ENCODE measurements around the gene TRPT1. TPM values are rescaled to one million over a fixed set of nuclear protein-coding genes. Genes with fewer than 3 reads are reported as not detected.
A peak's percentile ranks its signal among the peaks of the same experiment; 100 is the strongest.

Gene TRPT1
- total RNA-seq, 4 donors from 2014 or later: 41.4 to 59.9 (median 50.3) TPM

DNA sequence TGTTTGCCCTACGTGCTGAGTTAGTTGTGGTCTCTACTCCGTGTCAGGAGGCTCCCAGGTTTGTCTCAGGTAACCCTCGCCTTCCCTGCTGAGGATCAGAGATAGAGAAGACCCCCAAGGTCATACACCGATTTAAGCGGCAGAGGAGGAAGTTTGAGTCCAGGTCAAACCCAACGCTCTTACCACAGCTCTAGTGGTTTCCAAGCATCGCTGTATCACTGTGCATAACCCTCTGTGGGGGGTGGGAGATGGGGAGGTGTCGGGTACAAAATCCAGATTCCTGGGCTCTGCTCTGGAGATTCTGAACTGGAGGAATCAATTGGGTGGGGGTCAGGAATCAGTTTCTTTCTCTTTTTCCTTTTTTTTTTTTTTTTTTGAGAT is 5.0 kb upstream of the TRPT1 start:
- Histone ChIP-seq H3K9me3 (no peaks in the 10 kb centered on the region), H3K27me3 (no peaks in the 10 kb centered on the region), H3K4me3 (peak overlapping the region; percentile 39 to 83), H3K36me3 (peaks cover 0 to 3% of the 10 kb centered on the region in 2 donors), H3K27ac (peak overlapping the region; percentile 67 to 97 (median 96)), H3K4me1 (peaks cover 3 to 87% (median 40%) of the 10 kb centered on the region in 3 donors)
- TF ChIP-seq EP300 (IDR thresholded peaks at IDR 0.05) (no peak), POLR2A (IDR thresholded peaks at IDR 0.05) (no peak), POLR2AphosphoS5 (IDR thresholded peaks at IDR 0.05) (no peak)
- TF ChIP-seq, protein P1, sequence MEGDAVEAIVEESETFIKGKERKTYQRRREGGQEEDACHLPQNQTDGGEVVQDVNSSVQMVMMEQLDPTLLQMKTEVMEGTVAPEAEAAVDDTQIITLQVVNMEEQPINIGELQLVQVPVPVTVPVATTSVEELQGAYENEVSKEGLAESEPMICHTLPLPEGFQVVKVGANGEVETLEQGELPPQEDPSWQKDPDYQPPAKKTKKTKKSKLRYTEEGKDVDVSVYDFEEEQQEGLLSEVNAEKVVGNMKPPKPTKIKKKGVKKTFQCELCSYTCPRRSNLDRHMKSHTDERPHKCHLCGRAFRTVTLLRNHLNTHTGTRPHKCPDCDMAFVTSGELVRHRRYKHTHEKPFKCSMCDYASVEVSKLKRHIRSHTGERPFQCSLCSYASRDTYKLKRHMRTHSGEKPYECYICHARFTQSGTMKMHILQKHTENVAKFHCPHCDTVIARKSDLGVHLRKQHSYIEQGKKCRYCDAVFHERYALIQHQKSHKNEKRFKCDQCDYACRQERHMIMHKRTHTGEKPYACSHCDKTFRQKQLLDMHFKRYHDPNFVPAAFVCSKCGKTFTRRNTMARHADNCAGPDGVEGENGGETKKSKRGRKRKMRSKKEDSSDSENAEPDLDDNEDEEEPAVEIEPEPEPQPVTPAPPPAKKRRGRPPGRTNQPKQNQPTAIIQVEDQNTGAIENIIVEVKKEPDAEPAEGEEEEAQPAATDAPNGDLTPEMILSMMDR (IDR thresholded peaks at IDR 0.05): no peak
- WGBS, 2 donors (ENCODE audit: low coverage in 1 of 2): 6 to 14% methylated on average over 2 to 5 of the region's 8 CpGs
- ATAC-seq: no peak

DNA sequence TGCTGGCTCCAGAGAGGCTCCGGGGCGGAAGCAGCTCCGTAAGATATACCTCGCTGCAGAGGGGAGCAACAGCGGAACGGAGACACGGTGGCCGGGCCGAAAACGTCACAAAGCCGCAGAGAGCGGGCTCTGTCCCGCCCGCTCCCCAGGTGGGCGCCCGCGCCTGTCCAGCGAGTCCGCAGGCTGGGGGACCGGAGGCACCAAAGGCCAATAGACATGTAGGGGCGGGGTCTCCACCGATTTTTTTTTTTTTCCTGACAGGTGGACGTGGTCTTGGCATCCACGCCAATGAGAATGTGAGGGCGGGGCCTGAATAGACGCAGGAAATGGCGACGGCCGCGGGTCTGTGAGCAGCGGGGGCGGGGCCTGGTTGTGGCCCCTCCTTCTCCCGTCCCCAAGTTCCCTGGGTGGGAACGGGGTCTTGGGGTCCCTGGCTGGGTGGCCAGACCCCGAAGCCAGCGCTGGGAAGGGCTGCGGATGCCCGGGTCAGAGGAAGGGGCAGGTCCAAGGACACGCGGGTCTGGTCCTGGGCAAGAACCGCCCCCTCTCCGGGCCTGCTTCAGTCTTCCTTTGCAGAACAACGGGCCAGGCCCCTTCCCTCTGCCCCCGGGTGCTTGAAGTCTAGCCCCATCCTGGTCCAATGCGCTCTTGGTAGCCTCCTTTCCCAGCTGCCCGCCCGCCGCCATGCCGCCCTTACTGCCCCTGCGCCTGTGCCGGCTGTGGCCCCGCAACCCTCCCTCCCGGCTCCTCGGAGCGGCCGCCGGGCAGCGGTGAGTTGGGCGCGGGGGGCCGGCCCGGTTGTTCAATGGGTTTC is 4.4 kb upstream of the TRPT1 start, which contains the start of gene DNAJC4:
Gene DNAJC4, plus strand, starts transcription at position 378 of the 814 bp plus-strand sequence. Its CDS starts 307 bp downstream, at position 685.
- peak; percentile 63 for ATAC-seq
- H3K27me3 ChIP-seq: no peaks in the 10 kb centered on the region
- peak within 1 kb of the TSS; percentile 67 to 97 (median 96) for H3K27ac ChIP-seq
- H3K4me3 ChIP-seq: peak within 1 kb of the TSS; percentile 39 to 83
- 0% methylated on average over 3 of the region's 62 CpGs; no CpG with 5 or more reads in 1 of the 2 donors for WGBS, 2 donors (ENCODE audit: low coverage in 1 of 2)
- TF ChIP-seq, protein P1 (IDR thresholded peaks at IDR 0.05): no peak
- TF ChIP-seq POLR2A (IDR thresholded peaks at IDR 0.05): peak; percentile 30 to 49
- TF ChIP-seq POLR2AphosphoS5 (IDR thresholded peaks at IDR 0.05): peak; percentile 70
- no peak for TF ChIP-seq EP300 (IDR thresholded peaks at IDR 0.05)
- H3K4me1 ChIP-seq: peaks cover 3 to 85% (median 36%) of the 10 kb centered on the region in 3 donors
- H3K36me3 ChIP-seq: no peaks in the 10 kb centered on the region
- no peaks in the 10 kb centered on the region for H3K9me3 ChIP-seq

DNA sequence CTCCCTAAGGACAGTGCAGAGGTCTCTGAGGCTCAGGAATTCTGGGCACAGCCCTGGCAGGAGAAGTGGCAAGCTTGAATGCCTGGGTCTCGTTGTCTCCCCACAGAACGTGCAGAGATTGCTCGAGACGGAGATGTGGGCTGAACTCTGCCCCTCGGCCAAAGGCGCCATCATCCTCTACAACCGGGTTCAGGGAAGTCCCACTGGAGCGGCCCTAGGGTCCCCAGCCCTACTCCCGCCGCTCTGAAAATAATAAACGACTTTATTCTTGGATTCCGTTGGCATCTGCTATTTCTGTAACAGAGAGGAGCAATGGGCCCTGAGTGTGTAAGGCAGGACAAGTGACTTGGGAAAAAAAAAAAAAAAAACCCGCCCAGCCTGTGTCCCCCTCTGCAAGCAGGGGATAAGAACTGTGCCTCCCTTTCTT is 3.8 kb upstream of the TRPT1 start:
- H3K36me3 ChIP-seq: no peaks in the 10 kb centered on the region
- no peak for ATAC-seq
- WGBS, 2 donors (ENCODE audit: low coverage in 1 of 2): 0% methylated on average over 3 of the region's 13 CpGs; no CpG with 5 or more reads in 1 of the 2 donors
- H3K27ac ChIP-seq: peak overlapping the region; percentile 67 to 97 (median 96)
- H3K4me1 ChIP-seq: peaks cover 0 to 86% (median 38%) of the 10 kb centered on the region in 3 donors
- H3K9me3 ChIP-seq: no peaks in the 10 kb centered on the region
- no peak for TF ChIP-seq EP300 (IDR thresholded peaks at IDR 0.05)
- TF ChIP-seq, protein P1 (IDR thresholded peaks at IDR 0.05): no peak
- no peak for TF ChIP-seq POLR2A (IDR thresholded peaks at IDR 0.05)
- no peak for TF ChIP-seq POLR2AphosphoS5 (IDR thresholded peaks at IDR 0.05)
- H3K4me3 ChIP-seq: peak overlapping the region; percentile 39 to 83
- no peaks in the 10 kb centered on the region for H3K27me3 ChIP-seq

DNA sequence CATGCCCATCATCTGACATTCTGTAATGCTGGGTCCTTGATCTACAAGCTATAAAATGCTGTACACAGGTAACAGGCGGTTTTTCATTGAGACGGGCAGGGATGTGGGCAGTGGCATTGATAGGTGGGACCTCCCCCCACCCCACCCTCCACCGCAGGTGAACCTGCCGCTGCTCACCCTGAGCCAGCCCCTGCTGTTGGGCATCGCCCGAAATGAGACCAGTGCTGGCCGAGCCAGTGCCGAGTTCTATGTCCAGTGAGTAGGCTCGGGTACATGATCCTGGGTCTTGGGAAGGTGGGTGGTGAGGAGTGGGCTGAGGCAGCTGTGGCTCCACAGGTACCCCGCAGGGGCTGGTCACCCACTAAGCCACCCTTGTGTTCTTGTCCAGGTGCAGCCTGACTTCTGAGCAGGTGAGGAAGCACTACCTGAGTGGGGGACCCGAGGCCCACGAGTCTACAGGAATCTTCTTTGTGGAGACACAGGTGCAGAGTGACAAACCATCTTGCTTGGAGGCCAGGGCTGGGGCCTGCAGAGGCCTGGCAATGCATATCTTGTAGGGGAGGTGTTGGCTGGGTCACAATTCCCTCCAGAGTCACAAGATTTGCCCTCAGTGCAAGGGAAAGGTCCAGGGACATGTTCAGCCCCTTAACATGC is 3.2 kb upstream of the TRPT1 start:
- Histone ChIP-seq H3K9me3 (no peaks in the 10 kb centered on the region), H3K36me3 (no peaks in the 10 kb centered on the region), H3K4me3 (peak overlapping the region in 1 of 2 donors; percentile 83), H3K4me1 (peaks cover 0 to 91% (median 38%) of the 10 kb centered on the region in 3 donors), H3K27ac (peak overlapping the region; percentile 67 to 97 (median 96)), H3K27me3 (no peaks in the 10 kb centered on the region)
- TF ChIP-seq, protein P1 (IDR thresholded peaks at IDR 0.05): no peak
- no peak for TF ChIP-seq POLR2A (IDR thresholded peaks at IDR 0.05)
- TF ChIP-seq POLR2AphosphoS5 (IDR thresholded peaks at IDR 0.05): no peak
- TF ChIP-seq EP300 (IDR thresholded peaks at IDR 0.05): no peak
- WGBS, 2 donors (ENCODE audit: low coverage in 1 of 2): 100% methylated on average over 3 of the region's 12 CpGs; no CpG with 5 or more reads in 1 of the 2 donors
- no peak for ATAC-seq
